Adrenal gland (tissue), 12 donors: ENCODE results near the gene APOL1. TPM values are rescaled to one million over a fixed set of nuclear protein-coding genes. Genes with fewer than 3 reads are reported as not detected.

Source experiments
- DNase-seq, 7 donors: peaks; one replicate each; pipeline ENCODE4 v3.0.0-alpha.2; 2019 to 2020
- H3K27ac ChIP-seq, 5 donors: fragments of 200-600 bp; sonication (generic) in 4 of 5; 1 replicate in 3 of 5; 2 replicates in 2 of 5; pipeline versions ENCODE4 v1.5.1 to v1.8.0; 2016 to 2020; ENCODE audit warnings: mild to moderate bottlenecking in 1 of 5
- H3K27me3 ChIP-seq: fragments of 200-600 bp; 2 replicates; pipeline ENCODE4 v1.8.0; 2021
- H3K36me3 ChIP-seq, 2 donors: fragments of 200-600 bp; replicated peaks in 1 of 2; 1 replicate in 1 of 2; 2 replicates in 1 of 2; pipeline versions ENCODE4 v1.5.1 to v1.8.0; 2018 to 2022
- H3K4me1 ChIP-seq, 2 donors: fragments of 200-600 bp; replicated peaks in 1 of 2; 1 replicate in 1 of 2; 2 replicates in 1 of 2; pipeline versions ENCODE4 v1.5.1 to v1.8.0; 2018 to 2021
- H3K4me3 ChIP-seq, 4 donors: fragments of 200-600 bp; sonication (generic) in 3 of 4; one replicate each; pipeline ENCODE4 v1.5.1; 2016 to 2018
- H3K9me3 ChIP-seq, 3 donors: fragments of 200-600 bp; sonication (generic) in 1 of 3; replicated peaks in 1 of 3; 1 replicate in 2 of 3; 2 replicates in 1 of 3; pipeline versions ENCODE4 v1.5.1 to v1.8.0; 2016 to 2021
- POLR2A ChIP-seq, 2 donors: fragments of 450-650 bp; IDR thresholded peaks; one replicate each; pipeline ENCODE4 v1.6.1; 2017; ENCODE audit warnings: antibody characterized with exemption in 2 of 2, mild to moderate bottlenecking in 2 of 2, moderate library complexity in 1 of 2
- WGBS, 4 donors: extraction: QIAGEN DNeasy Blood & Tissue Kit in 2 of 4; methylation state at CpG; one replicate each; pipeline versions ENCODE4 v1.1.5 to v1.1.7; 2013 to 2017; 5-methylcytosine and 5-hydroxymethylcytosine counted together
- intact Hi-C, 2 donors: fragments of 100-400 bp; cut with DNase I; formaldehyde crosslinking; loops; one replicate each; pipeline versions ENCODE4 v1.14.1 to v1.15.0; 2022 to 2023
- polyA plus RNA-seq, 3 donors: library from polyadenylated mRNA; stranded (reverse); fragments of 200-250 nt in 2 of 3; fragments of 350-450 nt in 1 of 3; fragmentation: Illumina TruSeq in 1 of 3; extraction: RNeasy Lipid Tissue Mini Kit (QIAGEN cat#74804) in 1 of 3; gene quantifications; one replicate each; pipeline ENCODE4 v1.2.3, GENCODE V29; 2013 to 2014
- total RNA-seq, 9 donors: library from RNA; depleted of rRNA in 4 of 9; stranded (reverse); fragments of >200 nt in 4 of 9; fragments of 120-200 nt in 1 of 9; fragmentation: NEBNext Ultra II Directional in 1 of 9; extraction: Animal tissue kit (Norgen Biotek cat#: 25700) in 1 of 9; gene quantifications; one replicate each; pipeline versions ENCODE4 v1.1.0 to v1.2.4, GENCODE V29; 2013 to 2023
- TF ChIP-seq, protein P1 (sequence below), 6 experiments: fragments of 450-650 bp in 4 of 6; fragments of 200-600 bp in 2 of 6; sonication (generic) in 1 of 6; IDR thresholded peaks; 1 replicate in 5 of 6; 2 replicates in 1 of 6; pipeline versions ENCODE4 v1.5.1 to v1.8.0; 2016 to 2021; ENCODE audit warnings: antibody characterized with exemption in 6 of 6, mild to moderate bottlenecking in 2 of 6, moderate library complexity in 1 of 6
- donor health status: healthy with polysubstance abuse.
- donor health status: Bipolar disorder and iron deficiency.
- donor health status: DM: yes; HTN: yes; CAD: no.
- donor health status: DM: no; HTN: no; CAD: no.
- donor health status: DM: no; HTN: no; CAD: no.
- donor health status: DM: yes; HTN: yes; CAD: no.

APOL1 gene
- total and polyA plus RNA-seq, 12 donors: 2.1 to 39.0 (median 25.5) TPM

DNA sequence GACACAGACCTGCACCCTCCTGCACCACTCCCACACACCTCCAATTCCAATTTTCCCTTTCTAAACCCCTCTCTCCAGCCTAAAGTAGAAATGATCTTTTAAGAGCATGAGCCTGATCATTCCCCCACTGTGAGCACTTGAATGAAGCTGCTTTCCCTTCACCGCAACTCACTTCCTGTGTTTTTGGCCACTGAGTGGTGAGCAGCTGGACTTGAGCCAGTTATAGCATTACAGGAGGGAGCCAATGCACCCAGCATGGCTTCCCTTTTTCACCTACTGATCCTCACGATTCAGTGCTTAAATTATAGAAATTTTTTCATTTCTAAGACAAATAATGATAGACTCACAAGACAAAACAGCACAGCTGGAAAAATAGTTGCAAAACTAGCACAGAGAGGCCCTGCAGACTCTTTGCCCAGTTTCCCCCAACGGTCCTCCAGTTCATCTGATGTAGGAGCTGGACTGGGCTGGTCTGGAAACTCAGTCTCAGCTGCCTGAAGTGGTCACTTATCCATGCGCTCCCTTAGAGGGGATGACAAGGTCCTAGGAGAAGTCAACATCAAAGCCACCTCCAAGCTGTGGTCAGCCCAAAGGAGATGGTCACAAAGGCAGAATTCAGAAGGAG lies 41.6 kb upstream of the APOL1 start:
- 56 to 59% (median 58%) methylated on average over 4 of the region's 4 CpGs for WGBS, 4 donors
- Histone ChIP-seq H3K27me3 (no peaks in the 10 kb centered on the region), H3K27ac (peak overlapping the region in 1 of 5 donors; percentile 21), H3K4me3 (no peak overlapping the region), H3K36me3 (no peaks in the 10 kb centered on the region), H3K9me3 (no peaks in the 10 kb centered on the region), H3K4me1 (no peaks in the 10 kb centered on the region)
- TF ChIP-seq, protein P1, sequence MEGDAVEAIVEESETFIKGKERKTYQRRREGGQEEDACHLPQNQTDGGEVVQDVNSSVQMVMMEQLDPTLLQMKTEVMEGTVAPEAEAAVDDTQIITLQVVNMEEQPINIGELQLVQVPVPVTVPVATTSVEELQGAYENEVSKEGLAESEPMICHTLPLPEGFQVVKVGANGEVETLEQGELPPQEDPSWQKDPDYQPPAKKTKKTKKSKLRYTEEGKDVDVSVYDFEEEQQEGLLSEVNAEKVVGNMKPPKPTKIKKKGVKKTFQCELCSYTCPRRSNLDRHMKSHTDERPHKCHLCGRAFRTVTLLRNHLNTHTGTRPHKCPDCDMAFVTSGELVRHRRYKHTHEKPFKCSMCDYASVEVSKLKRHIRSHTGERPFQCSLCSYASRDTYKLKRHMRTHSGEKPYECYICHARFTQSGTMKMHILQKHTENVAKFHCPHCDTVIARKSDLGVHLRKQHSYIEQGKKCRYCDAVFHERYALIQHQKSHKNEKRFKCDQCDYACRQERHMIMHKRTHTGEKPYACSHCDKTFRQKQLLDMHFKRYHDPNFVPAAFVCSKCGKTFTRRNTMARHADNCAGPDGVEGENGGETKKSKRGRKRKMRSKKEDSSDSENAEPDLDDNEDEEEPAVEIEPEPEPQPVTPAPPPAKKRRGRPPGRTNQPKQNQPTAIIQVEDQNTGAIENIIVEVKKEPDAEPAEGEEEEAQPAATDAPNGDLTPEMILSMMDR (IDR thresholded peaks at IDR 0.05): no peak
- no peak for TF ChIP-seq POLR2A (IDR thresholded peaks at IDR 0.05)
- DNase-seq: peak in 2 of 7 donors; percentile 38 to 48
- intact Hi-C loops: no loop called here

DNA sequence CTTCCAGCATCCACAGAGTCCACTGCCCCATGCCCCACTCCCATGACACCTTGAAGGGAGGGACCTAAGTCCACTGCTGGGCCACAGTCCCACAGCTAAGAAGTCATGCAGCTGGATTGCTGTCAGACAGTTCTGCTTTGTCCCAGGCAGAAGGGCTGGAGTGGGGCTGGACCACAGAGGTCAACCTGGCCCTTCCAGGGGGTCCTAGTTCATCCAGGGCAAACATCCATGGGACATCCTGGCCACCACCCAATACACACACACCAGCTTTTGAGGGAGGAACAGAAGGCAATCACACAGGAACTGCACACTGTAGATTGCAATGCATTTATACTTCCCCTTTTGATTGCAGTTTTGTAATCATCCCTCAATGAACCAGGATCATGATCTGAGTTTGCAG lies 40.0 kb upstream of the APOL1 start:
- H3K4me1 ChIP-seq: no peaks in the 10 kb centered on the region
- DNase-seq: no peak
- TF ChIP-seq POLR2A (IDR thresholded peaks at IDR 0.05): no peak
- TF ChIP-seq, protein P1 (IDR thresholded peaks at IDR 0.05): no peak
- H3K36me3 ChIP-seq: no peaks in the 10 kb centered on the region
- no peak overlapping the region for H3K27ac ChIP-seq
- no peaks in the 10 kb centered on the region for H3K27me3 ChIP-seq
- H3K9me3 ChIP-seq: no peaks in the 10 kb centered on the region
- no peak overlapping the region for H3K4me3 ChIP-seq
- intact Hi-C loops: no loop called here

DNA sequence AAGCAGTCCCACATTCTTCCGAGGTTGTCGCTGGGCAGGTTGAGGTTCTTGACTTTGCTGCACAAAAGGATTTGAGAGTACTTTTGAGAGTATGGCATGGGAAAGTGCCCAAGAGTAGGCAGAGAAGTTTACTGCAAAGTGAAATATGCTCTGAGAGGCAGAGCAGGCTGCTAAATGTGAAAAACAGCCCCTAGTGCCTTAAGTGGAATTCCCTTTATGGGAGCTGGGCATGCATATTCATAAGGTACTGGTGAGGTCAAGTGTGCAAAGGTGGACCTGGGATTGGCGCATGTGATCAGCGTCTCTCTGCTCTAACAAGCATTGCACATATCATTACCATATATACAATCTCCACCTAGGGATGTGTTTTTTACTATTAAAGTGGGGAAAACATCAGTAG lies 39.3 kb upstream of the APOL1 start:
- 80 to 96% (median 92%) methylated on average over 4 of the region's 4 CpGs for WGBS, 4 donors
- TF ChIP-seq POLR2A (IDR thresholded peaks at IDR 0.05): no peak
- TF ChIP-seq, protein P1 (IDR thresholded peaks at IDR 0.05): no peak
- DNase-seq: no peak

DNA sequence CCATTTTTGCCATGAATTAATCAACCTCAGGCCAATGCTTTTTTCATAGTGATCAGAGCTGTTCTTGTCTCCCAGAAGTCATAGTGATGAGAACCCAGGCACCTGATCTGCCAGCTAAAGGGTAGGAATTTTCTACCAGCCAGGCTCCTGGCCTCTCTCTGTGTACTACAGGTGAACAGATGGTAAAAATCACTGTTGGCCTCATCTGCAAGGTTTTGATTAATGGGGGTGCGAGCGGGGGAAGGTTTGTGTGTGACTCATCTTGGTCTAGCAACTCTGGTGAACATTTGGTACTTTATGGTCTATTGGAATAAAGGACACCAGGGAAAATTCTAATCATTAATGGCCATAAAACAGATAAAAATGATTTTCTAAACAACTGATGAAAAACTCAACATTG lies 37.0 kb upstream of the APOL1 start:
- H3K27me3 ChIP-seq: no peaks in the 10 kb centered on the region
- no peak overlapping the region for H3K27ac ChIP-seq
- DNase-seq: no peak
- no peaks in the 10 kb centered on the region for H3K4me1 ChIP-seq
- H3K4me3 ChIP-seq: no peak overlapping the region
- WGBS, 4 donors: 26 to 58% (median 50%) methylated on average over 2 of the region's 2 CpGs
- H3K36me3 ChIP-seq: no peaks in the 10 kb centered on the region
- TF ChIP-seq, protein P1 (IDR thresholded peaks at IDR 0.05): no peak
- TF ChIP-seq POLR2A (IDR thresholded peaks at IDR 0.05): no peak
- intact Hi-C loops: no loop called here
- H3K9me3 ChIP-seq: no peaks in the 10 kb centered on the region

More for the DNA sequence above, 39.3 kb upstream of the APOL1 start:
- no peaks in the 10 kb centered on the region for H3K27me3 ChIP-seq
- H3K4me3 ChIP-seq: no peak overlapping the region
- no peak overlapping the region for H3K27ac ChIP-seq
- intact Hi-C loops: no loop called here
- no peaks in the 10 kb centered on the region for H3K4me1 ChIP-seq
- no peaks in the 10 kb centered on the region for H3K9me3 ChIP-seq
- H3K36me3 ChIP-seq: no peaks in the 10 kb centered on the region
